T-helper 2 cell treated with Interferon-gamma antibody and Interleukin-4, amounts not matched to agents 5 μg/mL and 100 μg/mL, for 36 hours (primary cell): ENCODE data around the gene RPH3AL.

Experiments used
- DNase-seq: peaks from one replicate; pipeline ENCODE4 v3.0.0; 2021; ENCODE audit warnings: low spot score
- H3K27ac Mint-ChIP-seq: one replicate; pipeline ENCODE4 v1.8.0; 2021; ENCODE audit warnings: mild to moderate bottlenecking, mixed read lengths
- H3K27me3 Mint-ChIP-seq: one replicate; pipeline ENCODE4 v1.8.0; 2021; ENCODE audit warnings: low read depth, mixed read lengths
- H3K36me3 Mint-ChIP-seq: one replicate; pipeline ENCODE4 v1.8.0; 2021; ENCODE audit warnings: low read depth, mixed read lengths
- H3K4me1 Mint-ChIP-seq: one replicate; pipeline ENCODE4 v1.8.0; 2021; ENCODE audit warnings: low read depth, mixed read lengths
- H3K4me3 Mint-ChIP-seq: one replicate; pipeline ENCODE4 v1.8.0; 2022; ENCODE audit warnings: mild to moderate bottlenecking, moderate library complexity, mixed read lengths
- H3K9me3 Mint-ChIP-seq: one replicate; pipeline ENCODE4 v1.8.0; 2021; ENCODE audit warnings: mixed read lengths

Gene RPH3AL

GRCh38 chr17:162689-163088 lies 189.9 kb downstream of the RPH3AL start:
- no peak overlapping the region for H3K27ac Mint-ChIP-seq
- DNase-seq = no peak
- H3K4me3 Mint-ChIP-seq = no peak overlapping the region
- H3K27me3 Mint-ChIP-seq = no peaks in the 10 kb centered on the region
- no peaks in the 10 kb centered on the region for H3K36me3 Mint-ChIP-seq
- no peaks in the 10 kb centered on the region for H3K4me1 Mint-ChIP-seq
- no peaks in the 10 kb centered on the region for H3K9me3 Mint-ChIP-seq
